Natural killer cell (primary cell): ENCODE data around the gene MYL7. TPM values are rescaled to one million over a fixed set of nuclear protein-coding genes. Genes with fewer than 3 reads are reported as not detected.

ENCODE experiments used
- ATAC-seq, 3 donors: fragments of 150-1000 bp in 2 of 3; fragments of 200-7000 bp in 1 of 3; cut with Tn5 transposase; 1 replicate in 1 of 3; 2 replicates in 2 of 3; pipeline ENCODE4 v1.10.0; 2021; ENCODE audit warnings: mild to moderate bottlenecking in 2 of 3, moderate library complexity in 2 of 3
- DNase-seq, 2 donors: peaks; one replicate each; pipeline versions ENCODE4 v3.0.0 to v3.0.0-alpha.2; 2013 to 2021; ENCODE audit warnings: mixed read lengths in 1 of 2
- H3K27ac ChIP-seq: one replicate; pipeline ENCODE4 v1.5.1; 2013; ENCODE audit warnings: mild to moderate bottlenecking, low read length
- H3K27me3 ChIP-seq: one replicate; pipeline ENCODE4 v1.6.1; 2013; ENCODE audit warnings: low read length; ENCODE audit not compliant: control insufficient read depth, insufficient read depth
- H3K36me3 ChIP-seq: one replicate; pipeline ENCODE4 v1.6.1; 2013; ENCODE audit warnings: low read length; ENCODE audit not compliant: control insufficient read depth, insufficient read depth
- H3K4me1 ChIP-seq: one replicate; pipeline ENCODE4 v1.6.1; 2013; ENCODE audit warnings: low read length; ENCODE audit not compliant: control insufficient read depth, insufficient read depth
- H3K4me3 ChIP-seq: one replicate; pipeline ENCODE4 v1.5.1; 2013; ENCODE audit warnings: low read length
- H3K9me3 ChIP-seq: one replicate; pipeline ENCODE4 v1.6.1; 2013; ENCODE audit warnings: low read length; ENCODE audit not compliant: control insufficient read depth, insufficient read depth
- H3K27ac Mint-ChIP-seq, 2 donors: one replicate each; pipeline ENCODE4 v1.8.0; 2022; ENCODE audit warnings: mild to moderate bottlenecking in 2 of 2, mixed read lengths in 2 of 2, moderate library complexity in 1 of 2
- H3K27me3 Mint-ChIP-seq, 2 donors: one replicate each; pipeline ENCODE4 v1.8.0; 2022; ENCODE audit warnings: low read depth in 2 of 2, mixed read lengths in 2 of 2
- H3K36me3 Mint-ChIP-seq: one replicate; pipeline ENCODE4 v1.8.0; 2022; ENCODE audit warnings: mixed read lengths
- H3K4me1 Mint-ChIP-seq, 2 donors: one replicate each; pipeline ENCODE4 v1.8.0; 2022; ENCODE audit warnings: mixed read lengths in 2 of 2
- H3K4me3 Mint-ChIP-seq: one replicate; pipeline ENCODE4 v1.8.0; 2022; ENCODE audit warnings: mild to moderate bottlenecking, moderate library complexity, mixed read lengths
- H3K9me3 Mint-ChIP-seq, 2 donors: one replicate each; pipeline ENCODE4 v1.8.0; 2022; ENCODE audit warnings: mixed read lengths in 2 of 2
- WGBS: methylation state at CpG from one replicate; pipeline ENCODE4 v1.1.7; 2013; ENCODE audit warnings: missing lambda C conversion rate; ENCODE audit not compliant: insufficient coverage; 5-methylcytosine and 5-hydroxymethylcytosine counted together
- intact Hi-C: fragments of 100-400 bp; cut with micrococcal nuclease; formaldehyde crosslinking; loops from one replicate; pipeline ENCODE4 v1.14.2; 2022
- total RNA-seq, 4 donors: library from RNA; stranded (reverse); fragments of 120-200 nt in 1 of 4; gene quantifications; one replicate each; pipeline versions ENCODE4 v1.2.3 to v1.2.4, GENCODE V29; 2013 to 2022
- TF ChIP-seq, protein P1 (sequence below): fragments of 200-600 bp; IDR thresholded peaks from one replicate; pipeline ENCODE4 v1.8.0; 2022; ENCODE audit warnings: antibody characterized with exemption

MYL7 gene
- total RNA-seq, 3 donors from 2014 or later (not counting 1 experiment from before 2014, with no cell fraction given) = not detected

DNA sequence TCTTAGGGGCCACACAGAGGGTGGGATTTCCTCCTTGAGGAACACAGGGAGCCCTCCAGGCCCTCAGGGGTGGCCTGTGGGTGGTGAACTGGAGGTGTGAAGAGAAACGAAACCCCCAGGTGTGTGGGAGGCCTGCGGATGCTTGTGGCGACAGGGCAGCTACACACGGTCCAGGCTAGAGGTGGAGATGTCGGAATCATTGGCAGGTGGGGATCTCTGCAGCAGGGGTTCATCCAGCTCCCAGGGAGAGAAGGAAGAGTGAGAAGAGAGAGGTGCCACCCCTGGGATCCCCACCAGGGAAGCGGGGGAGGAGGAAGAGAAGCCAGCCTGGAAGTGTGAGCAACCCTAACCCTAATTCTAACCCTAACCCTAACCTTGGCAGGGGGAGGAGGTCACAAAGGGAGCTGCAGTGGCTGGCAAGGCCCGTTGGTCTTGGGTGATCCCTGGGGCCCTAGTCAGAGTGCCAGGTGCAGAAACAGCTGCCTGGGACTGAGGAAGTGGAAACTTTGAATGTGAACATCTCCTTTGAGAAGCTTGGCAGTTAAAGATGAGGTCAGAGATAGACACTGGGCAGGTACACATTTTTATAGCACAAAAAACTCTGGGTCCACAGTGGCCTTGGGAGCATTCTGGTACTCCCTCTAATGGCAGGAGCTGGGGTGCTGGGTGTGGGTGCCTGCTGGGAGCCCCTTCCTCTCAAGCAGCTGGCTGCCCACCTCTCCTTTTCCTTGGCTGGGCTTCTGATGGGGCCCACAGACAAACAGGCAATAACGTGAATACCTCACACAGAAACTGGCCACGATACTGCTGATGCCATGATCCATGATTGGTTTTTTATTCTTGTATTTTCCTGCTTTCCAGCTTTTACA is 43.8 kb downstream of the MYL7 start:
- Histone ChIP-seq H3K4me3 (no peak overlapping the region), H3K9me3 (no peaks in the 10 kb centered on the region), H3K4me1 (peaks cover 11% of the 10 kb centered on the region), H3K27me3 (no peaks in the 10 kb centered on the region), H3K27ac (peak overlapping the region; percentile 46), H3K36me3 (no peaks in the 10 kb centered on the region)
- Mint-ChIP-seq H3K27me3 (peaks cover 0 to 2% of the 10 kb centered on the region in 2 donors), H3K9me3 (no peaks in the 10 kb centered on the region), H3K27ac (no peak overlapping the region), H3K36me3 (no peaks in the 10 kb centered on the region), H3K4me3 (no peak overlapping the region), H3K4me1 (no peaks in the 10 kb centered on the region)
- DNase-seq (no peak), ATAC-seq (no peak)
- WGBS = 49% methylated on average over 8 of the region's 9 CpGs
- TF ChIP-seq, protein P1, sequence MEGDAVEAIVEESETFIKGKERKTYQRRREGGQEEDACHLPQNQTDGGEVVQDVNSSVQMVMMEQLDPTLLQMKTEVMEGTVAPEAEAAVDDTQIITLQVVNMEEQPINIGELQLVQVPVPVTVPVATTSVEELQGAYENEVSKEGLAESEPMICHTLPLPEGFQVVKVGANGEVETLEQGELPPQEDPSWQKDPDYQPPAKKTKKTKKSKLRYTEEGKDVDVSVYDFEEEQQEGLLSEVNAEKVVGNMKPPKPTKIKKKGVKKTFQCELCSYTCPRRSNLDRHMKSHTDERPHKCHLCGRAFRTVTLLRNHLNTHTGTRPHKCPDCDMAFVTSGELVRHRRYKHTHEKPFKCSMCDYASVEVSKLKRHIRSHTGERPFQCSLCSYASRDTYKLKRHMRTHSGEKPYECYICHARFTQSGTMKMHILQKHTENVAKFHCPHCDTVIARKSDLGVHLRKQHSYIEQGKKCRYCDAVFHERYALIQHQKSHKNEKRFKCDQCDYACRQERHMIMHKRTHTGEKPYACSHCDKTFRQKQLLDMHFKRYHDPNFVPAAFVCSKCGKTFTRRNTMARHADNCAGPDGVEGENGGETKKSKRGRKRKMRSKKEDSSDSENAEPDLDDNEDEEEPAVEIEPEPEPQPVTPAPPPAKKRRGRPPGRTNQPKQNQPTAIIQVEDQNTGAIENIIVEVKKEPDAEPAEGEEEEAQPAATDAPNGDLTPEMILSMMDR = no peak
- intact Hi-C loops = no loop called here

DNA sequence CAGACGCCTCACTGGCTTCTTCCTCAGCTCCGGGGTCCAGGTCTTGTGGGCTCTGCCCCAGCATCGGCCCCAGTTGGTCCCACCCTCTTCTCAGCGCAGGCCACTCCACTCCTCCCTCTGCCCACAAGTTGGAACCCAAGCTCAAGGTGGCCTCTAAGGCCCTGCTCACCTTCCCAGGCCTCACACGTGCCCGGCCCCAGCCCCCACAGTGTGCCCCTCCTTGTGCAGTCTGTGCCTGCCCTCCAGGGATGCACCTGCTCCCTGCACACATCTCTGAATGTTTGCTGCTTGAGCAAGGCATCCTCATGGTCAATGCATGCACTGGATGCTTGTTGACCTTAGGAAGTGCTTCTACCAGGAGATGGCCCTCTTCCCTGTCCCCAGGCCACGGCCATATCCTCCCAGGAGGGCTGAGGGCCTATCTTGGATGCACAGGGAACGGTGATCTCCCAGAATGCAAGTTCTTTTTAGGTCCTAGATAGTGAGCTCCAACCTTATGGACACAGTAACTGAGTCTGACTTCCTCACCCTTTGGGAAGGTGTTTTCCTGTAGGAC is 44.7 kb downstream of the MYL7 start:
- TF ChIP-seq, protein P1 = no peak
- Histone ChIP-seq H3K36me3 (no peaks in the 10 kb centered on the region), H3K9me3 (no peaks in the 10 kb centered on the region), H3K27ac (no peak overlapping the region), H3K4me3 (no peak overlapping the region), H3K27me3 (no peaks in the 10 kb centered on the region), H3K4me1 (peaks cover 11% of the 10 kb centered on the region)
- DNase-seq (no peak), ATAC-seq (no peak)
- Mint-ChIP-seq H3K4me1 (no peaks in the 10 kb centered on the region), H3K27me3 (no peaks in the 10 kb centered on the region), H3K9me3 (no peaks in the 10 kb centered on the region), H3K27ac (no peak overlapping the region), H3K36me3 (no peaks in the 10 kb centered on the region), H3K4me3 (no peak overlapping the region)
- intact Hi-C loops = no loop called here
- WGBS = 76% methylated on average over 8 of the region's 8 CpGs

DNA sequence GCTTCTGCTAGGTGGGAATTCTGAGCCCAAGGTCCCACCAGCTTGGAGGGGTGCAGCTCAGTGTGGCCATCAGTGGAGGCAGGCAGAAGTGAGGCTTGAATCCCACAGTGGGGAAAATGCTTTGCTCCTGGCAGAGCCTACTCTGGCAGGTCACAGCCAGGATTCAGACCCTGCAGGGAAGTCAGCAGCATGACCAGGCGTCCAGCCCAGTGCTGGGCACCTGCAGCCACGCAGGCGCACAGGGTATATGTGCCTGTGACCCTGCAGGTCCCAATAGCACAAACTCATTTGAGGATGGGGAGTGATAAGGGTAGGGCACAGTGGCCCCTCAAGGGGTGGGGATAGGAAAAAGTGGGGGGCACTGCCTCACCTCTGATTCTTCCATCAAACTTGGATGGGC is 45.4 kb downstream of the MYL7 start:
- no peaks in the 10 kb centered on the region for H3K36me3 Mint-ChIP-seq
- DNase-seq = no peak
- intact Hi-C loops = no loop called here
- WGBS = 95% methylated on average over 3 of the region's 3 CpGs
- no peak overlapping the region for H3K4me3 Mint-ChIP-seq
- Histone ChIP-seq H3K9me3 (no peaks in the 10 kb centered on the region), H3K4me1 (peaks cover 11% of the 10 kb centered on the region), H3K36me3 (no peaks in the 10 kb centered on the region), H3K27me3 (no peaks in the 10 kb centered on the region), H3K4me3 (no peak overlapping the region), H3K27ac (no peak overlapping the region)
- H3K9me3 Mint-ChIP-seq = no peaks in the 10 kb centered on the region
- H3K27me3 Mint-ChIP-seq = peaks cover 1 to 3% of the 10 kb centered on the region in 2 donors
- no peaks in the 10 kb centered on the region for H3K4me1 Mint-ChIP-seq
- TF ChIP-seq, protein P1 = no peak
- no peak for ATAC-seq
- H3K27ac Mint-ChIP-seq = no peak overlapping the region
